A549 (cell line): ENCODE results near the gene OPCML. TPM values are rescaled to one million over a fixed set of nuclear protein-coding genes. Genes with fewer than 3 reads are reported as not detected.

ENCODE experiments used
- ATAC-seq, 2 experiments: fragments of 200-7000 bp in 1 of 2; fragments of >200 bp in 1 of 2; cut with Nextera tagmentation in 1 of 2; cut with Tn5 transposase in 1 of 2; 3 replicates each; pipeline versions ENCODE4 v1.8.0 to v1.9.1; 2018 to 2020; ENCODE audit warnings: mild to moderate bottlenecking in 1 of 2, moderate library complexity in 1 of 2
- CTCF ChIA-PET: fragments of 300-600 bp; sonication (Branson Sonifier 250); formaldehyde crosslinking; extraction: SDS; loops from one replicate; lab custom pipeline; 2021; ENCODE audit warnings: antibody characterized with exemption, inconsistent platforms; lab: Yijun Ruan, JAX
- POLR2A ChIA-PET: fragments of 350-600 bp; formaldehyde crosslinking; extraction: SDS; loops from one replicate; lab custom pipeline; 2021; ENCODE audit warnings: antibody characterized with exemption, inconsistent platforms; lab: Yijun Ruan, JAX
- DNase-seq, 2 experiments: peaks; one replicate each; pipeline versions ENCODE4 v3.0.0 to v3.0.0-alpha.2; 2011 to 2016; ENCODE audit warnings: low read depth in 1 of 2, low spot score in 1 of 2
- FAIRE-seq: peaks from 2 replicates; lab custom pipeline; 2011; peaks lifted over from hg19 to GRCh38; lab: Jason Lieb, UNC
- H3K27ac ChIP-seq, 2 experiments: fragments of >200 bp; sonication (Bioruptor Twin); formaldehyde crosslinking; 3 replicates each; pipeline ENCODE4 v1.5.1; 2016 to 2017
- H3K4me1 ChIP-seq: fragments of >200 bp; sonication (Bioruptor Twin); formaldehyde crosslinking; 3 replicates; pipeline ENCODE4 v1.6.1; 2016
- H3K4me2 ChIP-seq: fragments of >200 bp; sonication (Bioruptor Twin); formaldehyde crosslinking; 3 replicates; pipeline ENCODE4 v1.6.1; 2016
- H3K4me3 ChIP-seq: fragments of >200 bp; sonication (Bioruptor Twin); formaldehyde crosslinking; 3 replicates; pipeline ENCODE4 v1.5.1; 2016
- H3K9me3 ChIP-seq: fragments of >200 bp; sonication (Bioruptor Twin); formaldehyde crosslinking; 3 replicates; pipeline ENCODE4 v1.6.1; 2016
- CTCF ChIP-seq: fragments of >200 bp; sonication (Bioruptor Twin); formaldehyde crosslinking; IDR thresholded peaks from 3 replicates; pipeline ENCODE4 v1.5.1; 2016
- EHMT2 ChIP-seq: fragments of 200-600 bp; sonication (generic); IDR thresholded peaks from 2 replicates; pipeline ENCODE4 v1.6.1; 2016; ENCODE audit warnings: antibody characterized with exemption, low read depth, mild to moderate bottlenecking, moderate library complexity
- ESRRA ChIP-seq: fragments of 150-350 bp; IDR thresholded peaks from 2 replicates; pipeline ENCODE4 v1.6.1; 2014; ENCODE audit warnings: mild to moderate bottlenecking, low read length, borderline replicate concordance
- FOSL2 ChIP-seq, 2 experiments: fragments of 450-650 bp in 1 of 2; fragments of >200 bp in 1 of 2; sonication (Bioruptor Twin) in 1 of 2; formaldehyde crosslinking; IDR thresholded peaks; 2 replicates each; pipeline versions ENCODE4 v1.5.0 to v1.6.1; 2016 to 2020; ENCODE audit warnings: mild to moderate bottlenecking in 1 of 2, moderate library complexity in 1 of 2
- HDAC2 ChIP-seq: fragments of 200-600 bp; sonication (generic); IDR thresholded peaks from 2 replicates; pipeline ENCODE4 v1.6.1; 2016
- HOXB13 ChIP-seq: fragments of 250-450 bp; sonication (Bioruptor Pico); IDR thresholded peaks from 2 replicates; pipeline ENCODE4 v1.5.0; 2020; ENCODE audit warnings: low read depth, mild to moderate bottlenecking, moderate library complexity
- KDM1A ChIP-seq: fragments of 200-600 bp; sonication (generic); IDR thresholded peaks from 2 replicates; pipeline ENCODE4 v1.6.1; 2016; ENCODE audit warnings: low read depth, mild to moderate bottlenecking
- MAX ChIP-seq: IDR thresholded peaks from 2 replicates; pipeline ENCODE4 v1.6.1; 2012
- MAZ ChIP-seq: fragments of 150-350 bp; IDR thresholded peaks from 2 replicates; pipeline ENCODE4 v1.6.1; 2014; ENCODE audit warnings: antibody characterized with exemption, low read depth, low read length, borderline replicate concordance
- NR3C1 ChIP-seq: fragments of >200 bp; sonication (Bioruptor Twin); formaldehyde crosslinking; IDR thresholded peaks from 3 replicates; pipeline ENCODE4 v1.6.1; 2017
- PHF8 ChIP-seq: fragments of 200-600 bp; sonication (generic); IDR thresholded peaks from 2 replicates; pipeline ENCODE4 v1.6.1; 2016; ENCODE audit warnings: low read depth, mild to moderate bottlenecking, antibody characterized with exemption, moderate library complexity, borderline replicate concordance
- POLR2A ChIP-seq: IDR thresholded peaks from 2 replicates; pipeline ENCODE4 v1.6.1; 2012; ENCODE audit warnings: mild to moderate bottlenecking, low read length
- POLR2AphosphoS2 ChIP-seq: conservative IDR thresholded peaks from 2 replicates; pipeline ENCODE4 v1.6.1; 2012; ENCODE audit warnings: low read length, improper control_type of control experiment, inconsistent platforms
- RFX5 ChIP-seq: fragments of 450-650 bp; IDR thresholded peaks from 2 replicates; pipeline ENCODE4 v1.7.1; 2014; ENCODE audit warnings: antibody characterized with exemption, mild to moderate bottlenecking, moderate library complexity
- TP53 ChIP-seq: fragments of 250-450 bp; sonication (Bioruptor Pico); IDR thresholded peaks from 2 replicates; pipeline ENCODE4 v1.5.0; 2021; ENCODE audit warnings: mild to moderate bottlenecking, moderate library complexity
- USF2 ChIP-seq: fragments of 450-650 bp; IDR thresholded peaks from 2 replicates; pipeline ENCODE4 v1.6.1; 2014; ENCODE audit warnings: antibody characterized with exemption
- ZC3H11A ChIP-seq: fragments of 450-650 bp; IDR thresholded peaks from 2 replicates; pipeline ENCODE4 v1.6.1; 2014; ENCODE audit warnings: antibody characterized with exemption, mild to moderate bottlenecking
- WGBS: methylation state at CpG from one replicate; pipeline ENCODE4 v1.1.6; 2017; ENCODE audit errors: missing lambda C conversion rate; 5-methylcytosine and 5-hydroxymethylcytosine counted together
- polyA plus RNA-seq, 4 experiments: library from polyadenylated mRNA; depleted of rRNA in 3 of 4; stranded (reverse); fragments of >200 nt; fragmentation: RNase III in 1 of 4; extraction: RNeasy Plus Mini Kit Qiagen cat#74134 plus additional on column Dnase treatment in 1 of 4; gene quantifications; 2 replicates in 3 of 4; 3 replicates in 1 of 4; pipeline ENCODE4 v1.2.3, GENCODE V29; 2011 to 2017

OPCML gene
- polyA plus RNA-seq, 2 of the 4 experiments (the other 2 are of a cell fraction): not detected

- DNase-seq: no peak
- TF ChIP-seq RFX5: no peak
- no peak for TF ChIP-seq MAZ
- no peak for TF ChIP-seq POLR2A
- TF ChIP-seq PHF8: no peak
- no peak for TF ChIP-seq POLR2AphosphoS2
- TF ChIP-seq TP53 (CRISPR knock-in tag): no peak
- TF ChIP-seq ESRRA: no peak
- no peak for TF ChIP-seq KDM1A
- no peak for TF ChIP-seq CTCF
- TF ChIP-seq, all 56 proteins: peak for 0
- CTCF ChIA-PET: interaction anchor here (0.6 kb wide), 2 partner anchors 630 to 992 kb away, joined by 3 read pairs; no protein-coding TSS in a partner anchor
- POLR2A ChIA-PET: no interaction called here
- H3K9me3 ChIP-seq: no peaks in the 10 kb centered on the region
- ATAC-seq (no peak), FAIRE-seq (no peak)
- H3K4me3 ChIP-seq: no peak overlapping the region
- no peaks in the 10 kb centered on the region for H3K4me1 ChIP-seq
- no peak overlapping the region for H3K27ac ChIP-seq
- H3K4me2 ChIP-seq: no peak overlapping the region
- 22% methylated on average over 7 of the region's 7 CpGs for WGBS
Observed at GRCh38 chr11:132451942-132452601, 1080.2 kb downstream of the OPCML start.

- TF ChIP-seq HOXB13 (CRISPR knock-in tag) (no peak), ZC3H11A (no peak), MAX (no peak), FOSL2 (IDR thresholded peaks at IDR 0.05) (no peak), FOSL2 (CRISPR knock-in tag; IDR thresholded peaks at IDR 0.05) (no peak), KDM1A (no peak), HDAC2 (no peak)
- TF ChIP-seq, all 56 proteins: peak for 0
- Histone ChIP-seq H3K27ac (no peak overlapping the region), H3K9me3 (no peaks in the 10 kb centered on the region), H3K4me3 (no peak overlapping the region), H3K4me2 (no peak overlapping the region), H3K4me1 (no peaks in the 10 kb centered on the region)
- WGBS: 7% methylated on average over 3 of the region's 3 CpGs
- ChIA-PET POLR2A (no interaction called here), CTCF (no interaction called here)
- FAIRE-seq (no peak), DNase-seq (no peak), ATAC-seq (no peak)
Observed at GRCh38 chr11:132450631-132451030, 1081.7 kb downstream of the OPCML start.

GRCh38 chr11:132448334-132448995 is 1083.8 kb downstream of the OPCML start:
- 17% methylated on average over 3 of the region's 4 CpGs for WGBS
- no peak for DNase-seq
- CTCF ChIA-PET: no interaction called here
- no peak for ATAC-seq
- no peaks in the 10 kb centered on the region for H3K9me3 ChIP-seq
- no peaks in the 10 kb centered on the region for H3K4me1 ChIP-seq
- POLR2A ChIA-PET: no interaction called here
- H3K27ac ChIP-seq: no peak overlapping the region
- H3K4me3 ChIP-seq: no peak overlapping the region
- H3K4me2 ChIP-seq: no peak overlapping the region
- TF ChIP-seq EHMT2 (no peak), NR3C1 (no peak), FOSL2 (IDR thresholded peaks at IDR 0.05) (no peak), FOSL2 (CRISPR knock-in tag; IDR thresholded peaks at IDR 0.05) (no peak), USF2 (no peak)
- TF ChIP-seq, all 56 proteins: peak for 0
- FAIRE-seq: no peak
